C4-2B (cell line): Measurements from ENCODE around the gene ZNF133.

Source experiments
- H3K27ac ChIP-seq: fragments of 450-650 bp; 2 replicates; pipeline ENCODE4 v1.5.1; 2017
- CTCF ChIP-seq: fragments of 450-650 bp; conservative IDR thresholded peaks from 2 replicates; pipeline ENCODE4 v1.5.1; 2017; ENCODE audit warnings: mild to moderate bottlenecking
- ZFX ChIP-seq: fragments of 450-650 bp; IDR thresholded peaks from 2 replicates; pipeline ENCODE4 v1.6.1; 2017

The ZNF133 gene

GRCh38 chr20:18310592-18310991 lies 22.3 kb downstream of the ZNF133 start:
- TF ChIP-seq CTCF (no peak), ZFX (no peak)

GRCh38 chr20:18312723-18313122 lies 24.4 kb downstream of the ZNF133 start:
- H3K27ac ChIP-seq: no peak overlapping the region
- TF ChIP-seq CTCF: no peak
- TF ChIP-seq ZFX: no peak

More at GRCh38 chr20:18310592-18310991, 22.3 kb downstream of the ZNF133 start:
- H3K27ac ChIP-seq: no peak overlapping the region

GRCh38 chr20:18313411-18313810 lies 25.1 kb downstream of the ZNF133 start:
- H3K27ac ChIP-seq: no peak overlapping the region
- TF ChIP-seq CTCF (no peak), ZFX (no peak)

GRCh38 chr20:18314786-18315406 lies 26.6 kb downstream of the ZNF133 start:
- no peak overlapping the region for H3K27ac ChIP-seq
- no peak for TF ChIP-seq CTCF
- no peak for TF ChIP-seq ZFX

GRCh38 chr20:18316166-18316565 lies 27.8 kb downstream of the ZNF133 start:
- no peak overlapping the region for H3K27ac ChIP-seq

GRCh38 chr20:18321316-18321715 lies 33.0 kb downstream of the ZNF133 start:
- TF ChIP-seq CTCF: no peak
- no peak for TF ChIP-seq ZFX

More at GRCh38 chr20:18316166-18316565, 27.8 kb downstream of the ZNF133 start:
- TF ChIP-seq ZFX (no peak), CTCF (no peak)

GRCh38 chr20:18321976-18322950 lies 33.9 kb downstream of the ZNF133 start:
- no peak overlapping the region for H3K27ac ChIP-seq
- TF ChIP-seq CTCF (no peak), ZFX (no peak)

More at GRCh38 chr20:18321316-18321715, 33.0 kb downstream of the ZNF133 start:
- H3K27ac ChIP-seq: no peak overlapping the region
